Activated effector memory CD4-positive, alpha-beta T cell treated with anti-CD3 and anti-CD28 coated beads, Interleukin-2, amount 50 U/mL, for 16 hours (primary cell): Measurements from ENCODE around the gene EHBP1.
"Not testable (repeated sequence)": the region's sequence is repeated elsewhere in the genome, so short reads cannot be mapped to it uniquely, and the experiment has no call there.

Experiments used
- DNase-seq: peaks from one replicate; pipeline ENCODE4 v3.0.0-alpha.2; 2020

EHBP1 gene

GRCh38 chr2:62736899-62737559 is 31.5 kb downstream of the EHBP1 start:
- no peak for DNase-seq

GRCh38 chr2:62738981-62739936 is 33.7 kb downstream of the EHBP1 start:
- no peak for DNase-seq

- no peak for DNase-seq
Measured at GRCh38 chr2:62740221-62740620, 34.7 kb downstream of the EHBP1 start.

- DNase-seq, result no peak
Measured at GRCh38 chr2:62741127-62741526, 35.6 kb downstream of the EHBP1 start.

- no peak for DNase-seq
Measured at GRCh38 chr2:62741954-62742722, 36.6 kb downstream of the EHBP1 start.

GRCh38 chr2:62743506-62743905 is 38.0 kb downstream of the EHBP1 start:
- no peak for DNase-seq

- no peak for DNase-seq
Measured at GRCh38 chr2:62744603-62745002, 39.1 kb downstream of the EHBP1 start.

GRCh38 chr2:62745891-62746481 is 40.5 kb downstream of the EHBP1 start:
- no peak for DNase-seq

- DNase-seq, result no peak
Measured at GRCh38 chr2:62747169-62747568, 41.7 kb downstream of the EHBP1 start.

- no peak for DNase-seq
Measured at GRCh38 chr2:62747876-62748275, 42.4 kb downstream of the EHBP1 start.

GRCh38 chr2:62749111-62749510 is 43.6 kb downstream of the EHBP1 start:
- DNase-seq, result not testable (repeated sequence)

- no peak for DNase-seq
Measured at GRCh38 chr2:62757029-62757428, 51.5 kb downstream of the EHBP1 start.

- DNase-seq, result no peak
Measured at GRCh38 chr2:62760026-62760425, 54.5 kb downstream of the EHBP1 start.

GRCh38 chr2:62760555-62760954 is 55.0 kb downstream of the EHBP1 start:
- no peak for DNase-seq

GRCh38 chr2:62765619-62766376 is 60.3 kb downstream of the EHBP1 start:
- DNase-seq, result no peak

GRCh38 chr2:62768615-62769014 is 63.1 kb downstream of the EHBP1 start:
- DNase-seq, result no peak

GRCh38 chr2:62770629-62771028 is 65.1 kb downstream of the EHBP1 start:
- DNase-seq, result no peak

- no peak for DNase-seq
Measured at GRCh38 chr2:62774555-62775366, 69.2 kb downstream of the EHBP1 start.

- no peak for DNase-seq
Measured at GRCh38 chr2:62775367-62775668, 69.8 kb downstream of the EHBP1 start.

GRCh38 chr2:62783679-62784078 is 78.2 kb downstream of the EHBP1 start:
- no peak for DNase-seq

- DNase-seq, result no peak
Measured at GRCh38 chr2:62784341-62784740, 78.8 kb downstream of the EHBP1 start.

- no peak for DNase-seq
Measured at GRCh38 chr2:62785216-62785615, 79.7 kb downstream of the EHBP1 start.
